Measurements from ENCODE around the gene ARHGAP42.
A peak's percentile ranks its signal among the peaks of the same experiment; 100 is the strongest.
"Not testable (repeated sequence)": the region's sequence is repeated elsewhere in the genome, so short reads cannot be mapped to it uniquely, and the experiment has no call there.

ARHGAP42 gene

DNA sequence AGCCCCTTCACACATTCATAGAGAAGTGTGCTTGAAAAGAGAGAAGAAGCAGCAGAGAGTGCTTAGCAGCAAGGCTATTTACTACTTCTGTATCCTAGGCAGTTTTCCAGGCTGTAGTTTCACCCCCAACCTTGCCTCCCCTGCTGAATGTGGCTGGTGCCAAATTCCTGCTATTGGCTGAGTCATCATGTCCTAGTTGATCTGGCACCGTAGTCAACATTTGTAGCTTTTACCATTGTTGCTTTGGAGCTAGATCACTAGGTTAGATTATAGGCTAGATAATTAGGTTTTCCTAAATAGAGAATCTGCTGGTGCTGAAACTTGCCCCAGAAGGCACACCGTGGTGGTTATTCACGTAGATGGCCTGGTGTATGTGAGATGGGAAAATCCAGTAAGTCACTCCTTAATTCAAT lies 32.7 kb downstream of the ARHGAP42 start:
- peak in 20 of 51 donors; percentile 1 to 49 (median 15) for DNase-seq

DNA sequence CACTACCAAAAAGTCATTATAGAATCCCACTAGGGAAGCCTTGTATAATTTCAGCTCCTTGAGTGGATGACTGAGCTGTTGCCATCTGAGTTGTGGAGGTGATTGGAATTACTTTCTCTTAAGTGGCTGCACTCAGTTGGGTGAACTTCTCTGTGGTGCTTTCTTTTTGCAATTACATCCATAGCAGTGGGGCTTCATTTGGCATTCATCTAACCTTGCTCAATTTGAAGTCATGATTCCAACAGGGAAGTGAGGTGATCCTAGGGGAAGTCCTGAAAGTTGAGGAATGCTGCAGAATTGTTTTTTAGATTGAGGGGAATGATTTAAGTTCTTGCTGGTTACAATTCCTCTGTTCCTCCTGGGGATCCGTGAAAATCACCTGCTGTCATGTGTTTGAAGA lies 39.6 kb downstream of the ARHGAP42 start:
- no peak for DNase-seq

DNA sequence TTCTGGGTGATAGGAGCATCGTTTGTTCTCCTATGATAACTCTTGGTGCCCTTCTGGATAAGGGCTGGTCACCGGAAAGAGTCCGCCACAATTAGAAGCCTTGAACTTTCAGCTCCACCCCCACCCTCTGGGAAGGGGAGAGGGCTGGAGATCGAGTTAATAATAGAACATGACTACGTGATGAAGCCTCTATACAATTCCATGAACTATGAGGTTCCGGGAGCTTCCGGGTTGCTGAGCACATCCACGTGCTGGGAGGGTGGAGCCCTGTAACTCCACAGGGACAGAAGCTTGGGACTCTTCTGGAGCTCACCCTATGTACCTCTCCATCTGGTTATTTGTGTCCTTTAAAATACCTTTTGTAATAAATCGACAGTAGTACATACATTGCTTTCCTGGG lies 40.3 kb downstream of the ARHGAP42 start:
- no peak for DNase-seq

DNA sequence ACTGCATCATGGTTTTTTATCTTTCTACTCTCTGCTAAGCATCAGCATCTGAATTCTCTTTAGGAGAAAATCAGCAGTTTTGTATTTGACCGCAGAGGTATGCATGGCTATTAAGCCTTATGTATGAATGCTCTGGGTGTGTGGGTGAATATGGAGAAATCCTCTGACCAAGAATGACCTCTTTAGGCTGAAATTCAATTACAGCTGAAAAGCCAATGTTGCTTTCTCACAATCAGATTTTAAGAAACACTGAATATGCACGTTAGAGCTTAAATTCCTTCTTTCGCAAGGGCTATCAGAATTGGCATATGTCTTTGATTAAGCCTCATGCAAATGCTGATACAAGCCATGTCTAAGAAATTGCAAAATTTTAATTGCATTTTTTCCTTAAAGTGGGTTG lies 43.2 kb downstream of the ARHGAP42 start:
- no peak for DNase-seq

DNA sequence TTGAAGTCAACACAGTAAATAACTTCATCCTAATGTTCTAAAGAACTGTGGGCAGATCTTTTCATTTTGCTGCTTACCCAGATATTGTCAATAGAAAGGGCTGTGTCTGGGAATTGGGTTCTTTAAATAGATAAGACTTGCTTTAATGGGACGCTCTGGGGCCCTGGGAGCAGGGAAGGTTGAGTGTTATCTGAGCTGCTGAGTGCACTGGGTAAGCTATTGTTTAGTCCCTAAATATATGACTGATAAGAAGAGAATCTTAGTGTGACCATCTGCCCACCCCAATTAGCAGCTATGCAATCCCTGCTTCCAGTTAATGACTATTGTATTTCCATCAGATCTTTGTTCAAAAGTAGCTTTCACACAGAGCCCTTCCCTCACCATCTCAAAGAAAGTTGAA lies 44.4 kb downstream of the ARHGAP42 start:
- no peak for DNase-seq

- no peak for DNase-seq
Measured at GRCh38 chr11:100732949-100733348, 45.9 kb downstream of the ARHGAP42 start.

- DNase-seq = no peak
Measured at GRCh38 chr11:100734743-100735527, 47.8 kb downstream of the ARHGAP42 start.

DNA sequence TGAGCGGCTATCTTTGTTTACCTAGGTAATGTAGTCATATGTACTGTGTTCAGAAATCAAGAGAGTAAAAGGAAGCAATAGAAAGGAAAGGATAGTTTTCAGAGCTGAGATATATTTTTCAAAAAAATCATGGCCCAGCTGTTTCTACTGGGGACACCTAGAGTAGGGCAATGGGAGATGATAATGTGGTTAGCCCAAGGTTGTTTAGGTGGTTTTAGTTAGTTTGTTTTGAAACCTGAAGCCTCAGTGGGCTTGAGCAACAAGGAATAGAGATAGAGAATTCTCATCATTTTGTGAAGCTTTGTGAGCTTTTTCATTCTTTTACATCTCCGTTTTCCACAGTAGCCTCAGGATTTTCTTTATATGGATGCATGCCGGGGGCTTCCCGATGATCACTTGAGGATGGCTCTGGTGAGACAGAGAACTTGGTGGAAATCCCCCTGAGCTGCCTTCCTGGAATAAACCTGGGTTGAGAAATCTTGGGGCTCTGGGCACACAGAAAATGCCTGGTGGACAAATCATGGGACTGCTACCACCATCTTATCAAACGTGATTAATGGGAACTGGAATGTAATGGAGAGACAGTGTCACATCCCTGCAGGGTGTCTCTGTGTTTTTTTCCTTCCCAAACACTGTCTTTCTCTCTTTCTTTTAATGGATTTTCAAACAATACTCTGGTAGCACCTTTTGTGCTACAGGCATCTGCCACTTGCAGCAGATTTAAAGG lies 49.0 kb downstream of the ARHGAP42 start:
- DNase-seq = no peak

- no peak for DNase-seq
Measured at GRCh38 chr11:100738701-100739270, 51.7 kb downstream of the ARHGAP42 start.

GRCh38 chr11:100739666-100740065 lies 52.6 kb downstream of the ARHGAP42 start:
- DNase-seq = no peak

GRCh38 chr11:100740440-100740839 lies 53.4 kb downstream of the ARHGAP42 start:
- no peak for DNase-seq

DNA sequence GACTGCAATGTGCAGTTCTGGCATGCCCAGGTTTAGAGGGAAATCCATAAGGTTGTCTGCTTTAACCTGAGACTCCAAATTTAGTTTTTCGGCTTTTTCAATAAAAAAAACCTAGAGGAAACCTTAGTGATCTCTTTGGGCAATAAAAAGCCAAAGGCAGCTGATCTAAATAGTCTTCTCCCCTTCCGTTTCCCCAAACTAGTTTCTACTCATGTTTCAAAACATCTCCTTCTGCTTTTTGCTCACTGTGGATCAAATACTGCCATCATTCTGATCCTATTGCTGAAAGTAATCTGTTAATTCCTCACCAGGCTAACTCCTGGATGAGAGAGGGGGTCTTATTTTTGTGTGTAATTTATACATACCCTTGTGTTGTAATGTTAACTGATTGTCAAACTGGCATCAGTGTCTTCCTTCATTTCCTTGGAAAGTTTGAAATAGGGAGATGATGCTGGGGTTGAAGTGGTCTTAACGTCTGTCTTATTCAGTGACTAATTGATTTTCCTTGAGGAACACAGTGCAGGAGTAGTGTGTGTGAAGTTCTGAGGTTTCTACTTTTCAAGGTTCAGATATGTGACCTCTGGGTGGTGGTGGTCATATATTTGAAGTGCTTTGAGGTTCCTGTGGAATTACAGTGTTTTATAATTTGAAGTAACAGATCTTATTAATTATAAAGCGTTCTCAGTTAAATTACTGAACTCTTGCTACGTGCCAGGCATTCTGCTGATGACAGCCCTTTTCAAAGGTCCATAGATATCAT lies 55.0 kb downstream of the ARHGAP42 start:
- DNase-seq = no peak

DNA sequence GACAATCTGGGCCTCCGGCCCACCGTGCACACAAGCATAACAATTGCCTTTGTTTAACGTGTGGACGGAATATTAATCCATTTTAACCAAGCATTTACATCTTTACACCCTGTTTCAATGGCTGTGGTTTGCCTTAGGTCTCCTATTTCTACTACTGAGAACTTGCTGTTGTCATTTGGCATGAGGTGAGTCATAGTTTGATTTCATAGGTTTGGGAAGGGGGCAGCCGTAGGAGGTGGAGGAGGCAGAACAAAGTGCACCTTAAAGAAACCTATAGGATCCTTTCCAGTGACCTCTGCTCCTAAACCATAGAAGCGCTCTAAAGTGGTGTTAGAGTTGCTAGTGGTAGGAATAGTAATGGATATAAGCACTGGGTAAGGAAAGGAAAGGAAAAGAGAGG lies 59.4 kb downstream of the ARHGAP42 start:
- no peak for DNase-seq

DNA sequence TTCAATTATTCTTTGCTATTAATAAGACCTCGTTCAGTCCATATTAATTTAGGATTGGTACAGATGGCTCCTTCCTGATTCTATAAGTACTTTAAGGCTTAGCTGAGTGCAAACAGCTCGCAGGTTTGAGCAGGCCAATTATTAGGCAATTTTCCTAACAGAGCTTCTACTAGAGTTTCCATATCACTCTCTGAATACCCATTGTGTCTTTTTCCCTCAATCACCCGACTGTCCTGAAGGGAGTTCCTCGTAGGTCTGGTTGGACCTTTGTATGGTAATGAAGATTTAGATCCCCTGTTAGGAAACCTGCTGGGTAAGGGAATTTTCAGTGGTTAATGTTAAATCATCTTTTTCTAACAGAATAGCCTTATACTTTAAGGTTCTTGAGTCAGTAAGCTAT lies 61.1 kb downstream of the ARHGAP42 start:
- no peak for DNase-seq

DNA sequence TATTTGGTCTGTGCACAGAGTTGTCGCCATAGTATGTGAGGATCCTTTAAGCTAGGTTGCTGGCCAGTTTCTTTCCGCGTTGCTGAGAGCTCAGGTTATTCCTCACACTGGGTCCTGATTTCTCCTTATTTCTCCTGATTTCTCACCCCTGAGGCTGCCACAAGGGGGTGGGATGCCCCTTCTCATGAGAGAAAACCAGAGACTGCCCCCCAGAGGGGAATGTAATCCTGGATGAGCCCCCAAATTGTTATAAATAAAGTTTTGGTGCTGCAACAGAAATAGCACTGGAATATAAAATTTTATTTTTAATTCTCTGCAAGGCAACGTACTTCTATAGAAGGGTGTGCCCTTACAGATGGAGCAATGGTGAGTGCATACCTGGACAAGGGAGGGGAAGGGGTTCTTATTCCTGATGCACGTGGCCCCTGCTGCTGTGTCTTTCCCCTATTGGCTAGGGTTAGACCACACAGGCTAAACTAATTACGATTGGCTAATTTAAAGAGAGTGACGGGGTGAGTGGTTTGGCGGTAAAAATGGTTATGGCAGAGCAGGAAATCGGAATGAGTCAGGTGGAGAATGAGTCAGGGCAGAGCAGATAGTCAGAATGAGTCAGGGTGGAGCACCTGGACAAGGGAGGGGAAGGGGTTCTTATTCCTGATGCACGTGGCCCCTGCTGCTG lies 62.9 kb downstream of the ARHGAP42 start:
- not testable (repeated sequence) for DNase-seq

GRCh38 chr11:100750566-100750891 lies 63.4 kb downstream of the ARHGAP42 start:
- DNase-seq = not testable (repeated sequence)

DNA sequence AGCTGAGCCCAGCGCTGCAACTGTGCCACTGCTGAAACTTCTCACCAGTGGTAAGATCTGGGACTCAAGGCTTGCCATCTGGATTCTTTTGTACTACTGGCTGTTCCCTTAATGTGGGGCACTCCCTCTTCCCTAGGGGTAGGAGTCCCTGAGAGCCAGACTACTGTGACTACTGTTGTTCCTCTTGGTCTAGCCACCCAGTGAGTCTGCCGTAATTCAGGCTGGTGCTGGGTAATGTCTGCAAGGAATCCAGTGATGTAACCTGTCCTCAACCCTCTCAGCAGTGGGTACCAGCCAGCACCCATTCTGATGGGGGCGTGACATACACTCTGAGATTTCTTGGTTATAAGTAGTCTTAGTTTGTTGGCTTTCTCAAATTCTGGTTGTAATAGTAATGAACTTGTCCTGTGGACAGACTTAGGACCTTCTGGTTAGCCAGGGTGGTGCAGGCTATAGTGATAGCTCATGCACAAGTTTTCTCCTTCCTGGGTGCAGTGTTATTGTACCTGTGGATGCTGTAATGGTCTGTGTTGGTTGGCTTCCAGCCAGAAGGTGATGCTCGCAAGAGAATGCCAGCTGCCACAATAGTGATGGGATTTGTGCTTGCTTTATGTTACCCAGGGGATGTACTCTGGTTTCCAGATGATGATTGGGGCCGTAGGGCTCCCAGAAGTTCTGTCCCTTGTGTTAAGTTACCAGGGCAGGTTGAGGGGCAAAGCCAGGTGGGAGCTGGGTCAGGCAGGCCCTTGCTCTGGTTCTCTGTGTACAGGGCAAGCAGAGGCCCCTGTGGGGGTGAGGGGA lies 65.5 kb downstream of the ARHGAP42 start:
- no peak for DNase-seq

- DNase-seq = no peak
Measured at GRCh38 chr11:100753172-100753543, 66.1 kb downstream of the ARHGAP42 start.

GRCh38 chr11:100753571-100753970 lies 66.5 kb downstream of the ARHGAP42 start:
- DNase-seq = no peak

GRCh38 chr11:100756559-100756958 lies 69.5 kb downstream of the ARHGAP42 start:
- DNase-seq = no peak

- DNase-seq = peak in 6 of 51 donors; percentile 2 to 20 (median 8)
Measured at GRCh38 chr11:100757646-100758045, 70.6 kb downstream of the ARHGAP42 start.

Data from hypothalamus (tissue), 51 donors.